ENCODE measurements around the gene CCDC106.

- TF ChIP-seq POLR2A (IDR thresholded peaks at IDR 0.05; ENCODE audit: low read depth, low read length) (no peak; the same call in 1 of the 2 replicates), POLR2AphosphoS5 (IDR thresholded peaks at IDR 0.05; ENCODE audit: low read depth, low read length) (no peak), POU2F2 (IDR thresholded peaks at IDR 0.05; ENCODE audit: low read depth, low read length) (no peak), TAF1 (IDR thresholded peaks at IDR 0.05; ENCODE audit: low read depth, low read length) (no peak), SPI1 (IDR thresholded peaks at IDR 0.05; ENCODE audit: low read depth, low read length) (no peak)
These were observed 21.6 kb downstream of the CCDC106 start for GRCh38 chr19:55669418-55670279.

All from GM12891 (cell line).